Effector CD4-positive, alpha-beta T cell (primary cell): ENCODE results near the gene SMAD3.
A peak's percentile ranks its signal among the peaks of the same experiment; 100 is the strongest.

Experiments
- DNase-seq: peaks from one replicate; pipeline ENCODE4 v3.0.0-alpha.2; 2020

SMAD3 gene

DNA sequence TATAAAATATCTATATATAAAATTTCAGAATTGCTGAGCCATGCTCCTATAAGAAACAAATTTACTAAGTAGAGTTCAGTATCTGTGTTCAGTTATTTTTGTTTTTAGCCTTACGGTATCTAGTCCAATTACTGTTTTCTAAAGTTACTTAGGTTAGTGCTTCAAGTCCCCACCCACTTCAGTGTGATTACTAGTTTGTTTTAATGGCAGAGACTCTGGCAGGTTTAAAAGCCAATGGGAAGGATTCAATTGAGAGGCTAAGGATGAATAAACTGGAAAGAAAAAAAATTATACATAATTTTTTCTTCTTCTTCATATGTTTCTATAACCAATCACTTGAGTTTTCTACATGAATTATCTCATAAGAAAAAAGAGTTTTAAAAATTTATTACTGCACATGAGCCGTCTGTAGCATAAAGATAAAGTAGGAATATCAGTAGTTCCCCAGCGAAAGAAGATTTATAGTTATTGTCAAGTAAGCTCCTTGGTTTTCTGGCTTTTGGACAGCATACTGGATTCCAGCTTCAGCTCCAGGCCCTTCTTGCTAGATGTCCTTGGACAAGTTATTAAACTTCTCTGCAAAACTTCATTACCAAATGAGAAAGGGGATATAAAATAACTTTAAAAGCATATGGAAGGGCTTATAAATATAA is 142.3 kb downstream of the SMAD3 start:
- no peak for DNase-seq

DNA sequence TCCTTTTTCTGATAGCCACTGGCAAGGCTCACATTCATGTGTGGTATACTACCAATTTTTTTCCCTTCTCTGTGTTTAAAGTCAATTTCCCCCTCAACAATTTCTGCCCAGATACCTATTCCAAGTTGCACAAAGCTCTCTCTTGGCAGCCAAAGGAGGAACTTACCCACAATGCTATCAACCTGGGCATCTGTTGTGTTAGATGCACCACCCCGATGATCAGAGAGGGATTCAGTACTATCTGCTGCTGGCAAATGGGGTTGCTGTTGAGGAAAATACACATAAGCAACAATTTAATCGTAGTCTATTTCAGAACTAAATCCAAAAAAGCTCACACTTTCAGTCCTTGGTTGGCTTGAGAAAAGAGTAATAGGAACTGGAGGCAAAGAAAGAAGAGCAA is 143.0 kb downstream of the SMAD3 start:
- no peak for DNase-seq

DNA sequence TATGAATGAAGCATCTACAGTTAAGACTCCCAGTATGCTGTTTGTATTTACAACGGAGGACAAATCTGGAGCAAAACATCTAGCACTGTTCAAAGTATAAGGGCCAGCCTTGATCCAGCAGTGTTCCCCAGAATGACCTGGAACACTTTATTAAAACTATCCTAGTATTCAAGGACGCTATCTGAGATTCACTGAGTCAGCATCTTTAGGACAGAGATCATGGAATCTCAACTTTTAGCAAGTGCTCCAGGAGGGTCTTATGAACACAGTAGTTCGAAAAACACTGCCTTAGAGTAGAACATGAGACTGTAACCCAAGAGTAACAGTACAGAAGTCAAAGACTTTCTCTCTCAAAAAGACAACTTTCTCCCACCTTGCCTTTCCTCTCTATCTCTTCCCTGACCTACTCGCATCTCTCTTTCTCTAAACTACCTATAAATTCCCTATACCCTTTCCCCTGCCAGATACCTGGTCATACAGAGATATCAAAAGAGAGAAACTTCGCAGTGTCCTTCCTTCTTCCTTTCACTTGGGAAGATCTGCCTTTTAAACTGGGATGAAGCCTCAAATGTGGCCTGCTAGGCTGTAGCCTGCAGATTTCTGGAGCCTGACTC is 145.3 kb downstream of the SMAD3 start:
- no peak for DNase-seq

GRCh38 chr15:67212684-67213367 is 147.4 kb downstream of the SMAD3 start:
- no peak for DNase-seq

DNA sequence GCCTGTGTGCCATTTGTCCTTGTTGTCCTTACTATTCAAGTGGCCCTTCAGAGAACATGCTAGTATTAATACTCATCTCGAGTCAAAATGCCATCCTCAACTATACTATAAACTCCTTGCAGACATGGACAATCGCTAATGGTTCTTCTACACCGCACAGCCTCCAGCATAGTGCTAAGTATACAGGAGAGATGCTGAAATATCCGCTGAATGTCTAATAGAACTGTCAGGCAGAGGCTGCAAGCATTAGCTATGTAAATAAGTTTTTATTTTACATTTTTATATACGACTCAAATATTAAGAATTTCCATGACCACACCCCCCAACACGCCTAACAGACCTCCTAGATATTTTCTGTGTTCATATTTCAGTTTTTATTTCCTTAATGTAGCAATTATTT is 149.7 kb downstream of the SMAD3 start:
- DNase-seq = no peak

DNA sequence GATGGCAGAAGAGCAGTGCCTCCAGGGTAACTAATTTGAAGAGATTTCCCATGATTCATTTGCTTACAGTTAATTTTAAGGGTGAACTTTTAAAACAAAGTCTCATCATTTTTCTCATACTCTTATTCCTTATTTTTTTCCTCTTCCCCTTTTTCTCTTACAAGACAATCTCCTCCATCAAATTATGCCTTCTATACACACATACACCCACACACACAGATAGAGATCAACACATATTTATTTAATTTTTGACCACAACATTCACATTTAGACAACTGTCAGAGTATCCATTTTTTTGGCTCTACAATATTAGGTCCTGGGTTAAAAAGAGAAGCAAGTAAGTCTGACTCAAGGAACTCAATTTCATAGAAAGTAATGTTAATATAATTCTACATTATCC is 151.5 kb downstream of the SMAD3 start:
- no peak for DNase-seq

GRCh38 chr15:67218428-67218827 is 153.0 kb downstream of the SMAD3 start:
- DNase-seq = no peak

DNA sequence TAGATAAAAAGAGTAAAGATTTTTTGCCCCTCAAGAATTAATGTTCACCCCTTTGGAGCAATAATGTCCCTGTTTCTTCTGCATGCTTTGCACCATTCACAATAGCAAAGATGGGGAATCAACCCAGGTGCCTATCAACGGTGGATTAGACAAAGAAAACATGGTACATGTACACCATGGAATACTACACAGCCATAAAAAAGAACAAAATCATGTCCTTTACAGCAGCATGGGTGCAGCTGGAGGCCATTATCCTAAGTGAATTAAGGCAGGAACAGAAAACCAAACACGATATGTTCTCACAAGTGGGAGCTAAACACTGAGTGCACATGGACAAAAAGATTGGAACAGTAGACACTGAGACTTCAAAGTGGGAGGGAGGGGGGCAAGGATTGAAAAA is 153.9 kb downstream of the SMAD3 start:
- no peak for DNase-seq

DNA sequence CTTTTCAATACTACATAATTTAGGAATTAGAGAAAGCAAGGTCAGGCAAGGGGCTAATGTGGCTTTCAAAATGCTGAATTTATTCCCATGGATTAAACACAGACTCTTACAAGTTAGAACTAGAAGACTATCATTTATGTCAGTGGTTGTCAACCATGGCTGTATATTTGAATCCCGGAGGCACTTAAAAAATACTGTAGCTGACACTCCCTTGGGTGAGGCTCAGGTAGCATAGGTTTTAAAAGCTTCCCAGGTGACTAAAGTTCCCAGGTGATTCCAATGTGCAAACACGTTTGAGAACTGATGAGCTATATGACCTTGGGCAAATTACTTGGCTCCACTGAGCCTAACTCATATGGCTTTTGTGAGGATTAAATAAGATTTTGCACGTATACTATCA is 159.5 kb downstream of the SMAD3 start:
- DNase-seq = no peak

- DNase-seq = no peak
Measured at GRCh38 chr15:67225336-67225735, 159.9 kb downstream of the SMAD3 start.

GRCh38 chr15:67227431-67227830 is 162.0 kb downstream of the SMAD3 start:
- no peak for DNase-seq

DNA sequence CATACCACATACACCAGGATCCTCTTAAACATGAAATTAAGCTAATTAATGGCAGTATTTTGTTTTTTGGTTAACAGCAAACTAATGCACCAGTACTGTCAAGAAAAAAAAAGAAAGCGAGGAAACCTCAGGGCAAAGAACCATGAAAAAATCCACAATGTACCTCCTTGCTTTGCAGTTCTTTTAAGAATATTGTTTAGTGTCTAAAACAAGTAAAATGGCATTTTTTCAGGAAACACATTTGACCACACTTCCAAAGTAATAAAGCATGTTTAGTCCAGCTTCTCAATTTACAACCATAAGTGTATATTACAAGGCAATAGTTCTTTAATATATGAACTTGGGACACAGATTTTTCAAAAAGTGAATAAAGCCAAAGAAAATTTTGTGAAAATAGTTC is 162.4 kb downstream of the SMAD3 start:
- DNase-seq = no peak

DNA sequence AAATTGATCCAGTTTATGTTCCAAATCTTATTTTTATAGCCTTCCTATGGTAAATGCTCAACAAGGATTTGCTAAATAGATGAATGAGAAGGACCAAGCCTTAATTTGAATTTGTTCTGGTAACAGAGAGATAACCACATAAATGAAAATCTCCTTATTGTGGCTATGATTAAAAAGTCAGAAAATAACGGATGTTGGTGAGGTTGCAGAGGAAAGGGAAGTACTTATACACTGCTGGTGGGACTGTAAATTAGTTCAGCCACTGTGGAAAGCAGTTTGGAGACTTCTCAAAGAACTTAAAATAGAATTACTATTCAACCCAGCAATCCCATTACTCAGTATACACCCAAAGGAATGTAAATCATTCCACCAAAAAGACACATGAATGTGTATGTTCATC is 162.9 kb downstream of the SMAD3 start:
- no peak for DNase-seq

DNA sequence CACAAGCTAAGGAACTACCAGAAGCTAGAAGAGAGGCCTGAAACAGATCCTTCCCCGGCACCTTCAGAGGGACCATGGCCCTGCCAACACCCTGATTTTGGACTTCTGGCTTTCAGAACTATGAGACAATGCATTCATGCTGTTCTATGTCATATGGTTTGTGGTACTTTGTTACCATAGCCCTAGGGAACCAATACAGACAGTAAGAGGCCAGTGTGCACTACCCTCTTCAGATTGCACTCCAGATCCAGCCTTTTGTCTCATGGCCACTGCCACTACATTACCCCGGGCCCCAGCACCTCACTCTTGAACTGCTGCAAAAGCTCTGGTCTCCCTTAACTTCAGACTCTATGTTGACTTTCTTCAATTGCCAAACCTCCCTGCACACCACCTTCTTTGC is 165.1 kb downstream of the SMAD3 start:
- no peak for DNase-seq

GRCh38 chr15:67232591-67232990 is 167.2 kb downstream of the SMAD3 start:
- no peak for DNase-seq

GRCh38 chr15:67240235-67241131 is 175.1 kb downstream of the SMAD3 start:
- peak; percentile 6 for DNase-seq

DNA sequence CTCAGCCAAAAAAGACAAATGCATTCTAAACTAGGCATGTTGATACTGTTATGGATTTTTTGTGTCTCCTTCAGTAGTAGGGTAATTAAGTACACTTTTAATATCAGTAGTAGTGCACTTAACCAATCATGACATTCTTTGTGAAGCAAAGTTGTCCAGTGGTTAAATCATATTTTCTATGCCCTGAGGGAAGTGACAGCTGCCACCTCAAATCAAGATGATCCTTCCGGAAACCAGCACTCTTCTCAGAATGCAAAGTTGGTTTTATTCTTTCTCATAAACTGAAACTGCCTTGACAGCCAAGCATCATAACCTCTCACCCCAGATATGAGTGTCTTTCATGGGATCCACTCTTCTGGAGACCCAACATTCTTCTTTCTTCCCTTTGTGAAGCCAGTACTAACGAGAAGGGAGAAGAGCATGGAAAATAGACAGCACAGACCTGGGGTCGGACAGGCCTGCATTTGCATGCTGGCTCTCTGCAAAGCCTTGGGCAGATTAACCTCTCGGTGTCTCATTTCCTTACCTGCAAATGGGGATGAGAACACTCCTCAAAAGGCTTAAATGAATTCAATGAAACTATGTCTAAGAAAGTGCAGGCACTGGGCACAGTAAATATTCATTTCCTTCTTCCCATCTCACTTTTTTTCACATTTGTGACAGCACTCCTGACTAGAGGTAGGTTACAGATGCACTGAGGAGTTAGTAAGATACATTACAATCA is 175.9 kb downstream of the SMAD3 start:
- no peak for DNase-seq

GRCh38 chr15:67242708-67243111 is 177.3 kb downstream of the SMAD3 start:
- DNase-seq = no peak
